ENCODE measurements around the gene UGT1A6.
A peak's percentile ranks its signal among the peaks of the same experiment; 100 is the strongest.
"Not testable (repeated sequence)": the region's sequence is repeated elsewhere in the genome, so short reads cannot be mapped to it uniquely, and the experiment has no call there.

Gene UGT1A6

DNA sequence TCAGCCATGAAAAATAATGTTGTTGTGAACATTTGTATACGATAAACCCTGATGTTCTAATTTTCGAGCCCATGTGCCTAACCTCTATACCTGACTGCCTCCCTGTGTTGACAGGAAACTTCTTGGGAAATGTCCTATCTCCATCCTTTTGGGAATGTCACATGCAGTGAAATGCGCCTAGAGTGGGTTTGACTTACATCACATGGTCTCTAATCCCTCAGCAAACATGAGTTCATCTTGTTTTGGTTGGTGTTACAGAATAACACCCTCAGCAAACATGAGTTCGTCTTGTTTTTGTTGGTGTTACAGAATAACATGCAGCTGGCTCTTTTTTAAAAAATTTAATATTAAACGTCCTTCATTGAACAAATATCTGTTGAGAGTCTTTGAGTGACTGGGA is 4.3 kb upstream of the UGT1A6 start:
- DNase-seq = no peak

DNA sequence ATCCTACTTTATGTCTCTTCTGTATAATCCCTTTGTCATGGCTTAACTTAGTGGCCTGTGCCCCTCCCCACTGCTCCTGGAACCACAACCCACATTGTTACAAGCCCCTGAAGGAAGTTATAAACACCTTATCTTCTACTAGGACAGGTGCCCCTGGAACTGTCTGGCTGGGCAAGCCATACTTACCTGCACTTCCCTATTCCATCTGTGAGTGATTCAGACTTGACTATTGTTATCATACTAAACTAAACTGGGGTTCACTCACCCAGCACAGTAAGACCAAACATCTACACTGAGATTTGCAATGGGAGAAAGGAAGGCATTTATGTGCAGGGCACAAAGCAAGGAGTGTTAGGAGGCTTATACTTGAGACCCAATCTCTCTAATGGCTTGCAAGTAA is 3.7 kb upstream of the UGT1A6 start:
- no peak for DNase-seq

DNA sequence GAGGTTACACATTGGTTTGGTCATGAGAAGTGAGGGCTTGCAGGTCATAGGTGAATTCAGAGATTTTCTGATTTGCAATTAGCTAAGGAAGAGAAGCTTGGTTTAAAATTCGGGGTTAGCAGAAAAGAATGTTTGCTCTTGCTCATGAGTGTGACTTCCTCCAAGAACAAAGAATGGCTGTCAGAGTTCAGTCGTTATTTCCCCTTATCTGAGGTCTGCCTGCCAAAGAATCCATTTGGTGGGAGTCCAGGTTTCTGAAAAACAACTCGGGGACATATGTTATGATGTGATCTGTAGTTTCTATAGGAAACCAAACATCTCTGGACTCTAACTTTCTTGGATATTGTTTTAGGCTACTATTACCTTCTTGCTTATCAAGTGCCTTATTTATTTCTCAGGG is 3.2 kb upstream of the UGT1A6 start:
- DNase-seq = no peak

DNA sequence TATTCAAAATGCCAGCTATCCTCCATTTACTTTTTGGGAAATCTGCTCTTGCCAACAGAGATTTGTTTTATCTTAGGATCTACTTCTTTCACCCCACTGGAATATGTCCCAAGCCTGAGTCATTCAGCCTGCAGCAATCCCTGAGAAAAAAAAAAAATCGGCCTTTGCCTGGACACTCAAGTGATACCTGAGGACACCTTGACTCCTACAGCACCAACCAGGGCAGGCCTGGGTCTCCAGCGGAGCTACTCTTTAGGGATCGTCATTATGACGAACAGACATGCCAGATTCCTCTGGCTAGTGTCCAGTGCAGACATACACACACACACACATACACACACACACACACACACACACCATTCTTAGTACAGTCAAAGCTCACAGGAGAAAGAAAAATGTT is 2.2 kb upstream of the UGT1A6 start:
- DNase-seq = no peak

DNA sequence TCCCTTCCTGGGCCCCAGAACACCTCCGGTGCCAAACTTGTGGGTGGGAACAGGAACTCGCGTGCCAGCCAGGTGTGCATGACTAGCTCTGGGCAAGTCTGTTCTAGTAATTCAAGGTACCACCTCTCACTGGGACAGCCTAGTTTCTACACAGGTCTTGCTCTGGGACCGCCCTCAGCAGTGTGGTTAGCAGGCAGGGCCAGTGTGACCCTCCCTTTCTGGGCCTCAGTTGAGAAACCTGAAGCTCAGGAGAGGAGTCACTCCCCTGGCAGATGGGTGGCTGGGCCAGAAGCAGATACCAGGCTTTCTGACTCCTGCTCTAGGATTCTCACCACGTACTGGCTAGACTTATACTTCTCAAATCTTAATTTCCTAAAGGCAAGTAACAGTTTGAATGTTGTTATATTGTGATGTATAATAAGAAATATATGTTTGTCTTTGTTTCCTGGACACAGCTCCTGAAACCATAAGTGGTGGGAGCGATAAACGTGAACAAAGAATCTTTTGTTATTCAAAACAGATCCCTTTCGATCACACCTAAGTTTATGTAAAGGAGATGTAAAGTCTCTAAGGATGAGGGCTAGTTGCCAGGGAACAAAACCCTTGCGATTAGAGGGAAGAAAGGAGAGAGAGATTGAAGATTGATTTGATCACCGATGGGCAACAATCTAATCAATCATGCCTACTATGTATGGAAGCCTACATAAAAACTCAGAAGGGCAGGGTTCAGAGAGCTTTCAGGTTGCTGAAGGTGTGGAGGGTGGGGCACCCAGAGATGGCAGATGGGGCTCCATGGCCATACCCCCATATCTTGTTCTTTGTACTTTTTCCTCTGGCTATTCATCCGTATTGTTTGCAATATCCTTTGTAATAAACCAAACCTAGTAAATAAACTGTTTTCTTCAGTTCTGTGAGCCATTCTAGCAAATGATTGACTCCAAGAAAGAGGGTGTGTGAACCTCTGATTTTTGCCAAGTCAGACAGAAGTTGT is 952 bp upstream of the UGT1A6 start:
- no peak for DNase-seq

DNA sequence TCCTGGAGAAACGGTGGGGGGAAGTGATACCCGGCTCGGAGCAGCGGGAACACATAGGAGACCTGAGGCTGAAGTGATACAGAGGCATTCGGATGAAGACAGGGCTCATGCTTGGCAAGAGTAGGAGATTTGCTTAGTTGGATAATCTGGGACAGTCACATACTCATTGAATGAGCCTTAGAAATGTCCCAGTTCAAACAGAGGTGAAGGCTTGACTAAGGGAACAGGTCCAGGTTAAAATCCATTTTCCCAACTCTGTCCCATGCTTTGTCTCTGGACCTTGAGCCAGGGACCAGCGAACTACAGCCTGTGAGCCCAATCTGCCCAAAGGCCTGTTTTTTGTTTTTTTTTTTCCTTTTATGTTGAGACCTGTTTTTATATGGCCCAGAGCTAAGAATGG is 1.3 kb downstream of the UGT1A6 start:
- DNase-seq = no peak

DNA sequence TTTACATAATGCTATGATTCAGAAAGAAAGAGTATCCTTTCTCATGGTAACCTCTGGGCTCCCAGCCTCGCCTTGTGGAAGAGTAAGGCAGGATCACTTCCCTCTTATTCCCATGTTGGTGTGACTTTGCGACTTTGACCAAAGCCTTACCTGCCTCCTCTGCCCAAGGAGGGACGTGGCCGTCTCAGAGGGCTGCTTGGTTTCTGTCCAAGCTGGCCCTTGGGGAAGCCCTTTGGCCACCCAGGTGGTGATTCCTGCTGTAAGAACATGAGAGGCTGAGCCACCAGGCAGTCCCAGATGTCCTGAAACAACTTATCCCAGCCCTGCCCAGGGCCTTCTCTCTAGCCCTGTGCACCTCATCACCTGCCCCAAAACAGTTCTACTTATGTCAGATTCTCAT is 6.0 kb downstream of the UGT1A6 start:
- DNase-seq = no peak

DNA sequence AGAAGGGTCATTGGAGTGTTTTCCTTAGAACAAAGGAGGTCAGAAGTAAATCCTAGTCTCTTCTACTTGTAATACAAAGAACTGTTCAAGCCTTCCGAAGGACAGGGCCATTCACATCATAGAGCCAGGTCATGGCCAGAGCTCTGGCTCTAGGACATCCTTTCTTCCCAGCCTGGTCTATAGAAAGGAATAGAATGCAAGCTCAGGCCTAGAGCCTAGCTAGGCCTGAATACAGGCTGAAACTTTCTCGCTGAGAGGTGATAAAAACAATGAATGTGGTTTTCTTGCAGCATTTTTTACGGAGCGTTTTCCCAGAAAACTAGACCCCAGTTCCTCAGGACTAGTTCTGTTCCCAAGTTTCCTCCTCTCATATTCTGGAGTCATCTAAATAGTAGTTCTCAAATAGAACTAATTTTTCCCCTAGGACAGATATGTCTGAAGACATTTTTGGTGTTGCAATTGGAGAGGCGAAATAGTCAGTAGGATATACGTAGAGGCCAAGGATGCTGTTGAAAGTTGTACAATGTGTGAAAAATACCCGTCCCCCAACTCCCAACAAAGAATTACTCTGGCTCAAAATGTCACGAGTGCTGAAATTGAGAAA is 6.8 kb downstream of the UGT1A6 start:
- no peak for DNase-seq

DNA sequence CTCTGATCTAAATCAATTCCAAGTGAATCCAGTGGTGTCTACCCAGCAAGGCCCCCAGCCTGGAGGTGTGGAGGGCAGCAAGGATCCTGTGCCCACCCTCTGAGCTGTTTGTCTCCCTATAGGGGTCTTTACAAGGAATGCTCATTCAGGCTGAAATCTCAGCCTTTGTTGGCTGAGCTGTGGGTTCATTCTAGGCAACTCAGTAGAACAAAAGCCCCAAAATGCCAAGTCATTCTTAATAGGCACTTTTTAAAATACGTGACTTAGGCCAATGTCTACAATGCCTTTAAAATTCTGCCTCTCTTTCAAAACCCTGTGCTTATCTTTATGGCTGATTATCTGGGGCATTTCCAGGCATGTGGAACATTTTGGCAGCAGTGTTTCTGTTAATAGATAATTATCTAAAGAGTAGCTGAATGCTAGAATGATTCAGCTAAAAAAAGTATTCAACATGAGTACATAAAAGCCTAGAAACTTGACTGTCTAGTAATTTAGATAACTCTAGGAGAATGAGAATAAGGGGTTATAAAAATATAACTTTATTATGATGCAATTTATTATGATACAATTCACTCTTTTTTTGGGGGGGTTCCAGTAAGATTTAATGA is 7.4 kb downstream of the UGT1A6 start:
- no peak for DNase-seq

DNA sequence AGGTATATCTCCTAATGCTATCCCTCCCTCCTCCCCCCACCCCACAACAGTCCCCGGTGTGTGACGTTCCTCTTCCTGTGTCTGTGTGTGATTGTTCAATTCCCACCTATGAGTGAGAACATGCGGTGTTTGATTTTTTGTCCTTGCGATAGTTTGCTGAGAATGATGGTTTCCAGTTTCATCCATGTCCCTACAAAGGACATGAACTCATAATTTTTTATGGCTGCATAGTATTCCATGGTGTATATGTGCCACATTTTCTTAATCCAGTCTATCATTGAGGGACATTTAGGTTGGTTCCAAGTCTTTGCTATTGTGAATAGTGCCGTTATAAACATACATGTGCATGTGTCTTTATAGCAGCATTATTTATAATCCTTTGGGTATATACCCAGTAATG is 8.2 kb downstream of the UGT1A6 start:
- not testable (repeated sequence) for DNase-seq

DNA sequence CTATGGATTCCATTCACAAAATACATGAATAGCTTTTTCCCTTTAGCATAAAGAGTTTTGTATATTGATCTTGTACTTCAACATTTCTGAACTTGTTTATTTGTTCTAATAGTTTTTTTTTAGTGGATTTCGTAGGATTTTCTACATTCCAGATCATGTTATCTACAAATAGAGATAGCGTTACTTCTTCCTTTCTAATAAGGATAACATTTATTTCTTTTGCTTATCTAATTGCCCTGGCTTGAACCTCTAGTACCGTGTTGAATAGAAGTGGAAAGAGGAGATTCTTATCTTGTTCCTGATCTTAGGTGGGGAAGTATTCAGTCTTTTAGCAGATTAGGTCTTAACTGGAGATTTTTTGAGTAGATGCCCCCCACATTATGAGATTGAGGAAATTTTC is 9.5 kb downstream of the UGT1A6 start:
- no peak for DNase-seq

DNA sequence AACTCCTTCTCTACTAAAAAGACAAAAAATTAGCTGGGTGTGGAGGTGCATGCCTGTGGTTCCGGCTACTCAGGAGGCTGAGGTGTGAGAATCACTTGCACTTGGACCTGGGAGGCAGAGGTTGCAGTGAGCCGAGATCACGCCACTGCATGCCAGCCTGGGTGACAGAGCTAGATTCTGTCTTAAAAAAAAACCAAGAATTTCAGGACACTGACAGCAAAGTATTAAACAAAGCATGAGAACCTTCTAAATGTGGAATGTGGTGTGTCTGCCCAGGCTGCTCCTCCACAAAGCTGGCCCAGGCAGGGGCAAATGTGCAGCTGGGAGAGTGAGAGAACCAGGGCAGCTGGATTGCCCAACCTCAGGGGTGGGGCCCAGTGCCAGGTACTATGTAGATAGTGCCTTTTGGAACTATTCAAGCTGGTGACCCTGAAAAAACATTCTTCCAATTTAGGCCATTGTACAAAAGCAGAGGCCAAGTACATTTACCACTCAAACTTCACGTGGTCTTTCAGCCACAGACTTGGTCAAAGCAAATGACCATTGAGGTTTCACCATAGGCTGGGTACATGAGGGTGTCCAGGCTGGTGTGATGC is 13.3 kb downstream of the UGT1A6 start:
- no peak for DNase-seq

DNA sequence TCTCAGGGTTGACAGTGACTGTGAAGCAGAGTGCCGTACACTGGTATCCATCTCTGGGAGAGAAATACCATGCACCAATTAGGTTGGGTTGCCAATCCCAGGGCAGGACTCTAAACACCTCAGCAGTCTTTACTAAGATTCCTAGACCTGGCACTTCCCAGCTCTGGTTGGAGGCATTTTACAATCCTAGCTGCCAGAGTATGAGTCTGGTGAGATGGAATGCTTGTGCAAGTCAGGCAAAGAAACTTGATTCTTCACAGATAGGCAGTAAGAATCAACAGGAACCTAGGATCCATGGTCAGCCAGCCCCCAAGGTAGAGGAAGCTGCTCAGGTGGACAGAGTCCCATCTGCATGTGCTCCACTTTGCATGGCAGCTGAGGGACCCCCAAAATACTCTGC is 14.0 kb downstream of the UGT1A6 start:
- DNase-seq = no peak

DNA sequence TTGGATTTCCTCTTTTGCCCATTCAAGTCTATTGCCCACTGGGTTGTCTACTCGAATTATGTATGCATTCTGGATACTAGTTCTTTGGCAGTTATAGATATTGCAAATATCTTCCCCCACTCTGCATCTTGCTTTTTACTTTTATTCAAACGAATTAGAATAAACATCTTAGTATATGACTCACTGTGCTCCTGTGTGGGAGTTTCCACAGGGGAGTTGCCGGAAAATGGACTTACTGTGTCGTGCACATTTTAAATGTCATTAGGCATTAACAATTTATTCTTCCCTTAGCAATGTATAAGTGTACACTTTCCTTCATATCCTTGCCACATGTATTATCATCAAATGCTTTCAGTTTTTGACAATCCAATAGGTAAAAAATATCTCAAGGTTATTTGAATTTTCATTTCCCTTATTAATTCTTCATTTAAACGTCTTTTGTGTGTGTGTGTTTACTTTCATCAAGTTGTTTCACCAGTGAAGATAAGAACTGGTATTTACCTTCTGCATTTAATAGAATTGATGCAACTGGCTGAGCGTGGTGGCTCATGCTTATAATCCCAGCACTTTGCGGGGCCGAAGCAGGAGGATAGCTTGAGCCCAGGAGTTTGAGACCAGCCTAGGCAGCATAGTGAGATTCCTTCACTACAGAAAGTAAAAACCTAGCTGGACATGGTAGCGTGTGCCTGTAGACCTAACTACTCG is 15.4 kb downstream of the UGT1A6 start:
- no peak for DNase-seq

DNA sequence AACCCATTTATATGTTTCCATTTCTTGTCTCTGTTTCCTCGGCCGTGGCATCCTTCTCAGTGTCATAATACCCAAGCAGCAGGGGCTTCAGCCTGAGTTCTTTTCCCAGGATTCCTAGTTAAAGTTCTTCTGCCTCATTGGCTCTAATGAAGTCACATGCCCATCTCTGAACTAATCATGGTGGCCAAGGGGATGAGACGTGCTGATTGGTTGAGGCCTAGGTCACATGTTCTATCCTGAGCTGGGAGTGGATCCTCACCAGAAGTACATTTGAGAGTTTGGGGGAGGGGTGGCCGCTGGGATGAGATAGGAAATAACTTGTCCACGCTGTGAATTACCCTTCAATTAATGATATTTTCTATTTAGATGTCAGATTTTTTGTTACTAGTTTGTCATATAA is 16.3 kb downstream of the UGT1A6 start:
- no peak for DNase-seq

DNA sequence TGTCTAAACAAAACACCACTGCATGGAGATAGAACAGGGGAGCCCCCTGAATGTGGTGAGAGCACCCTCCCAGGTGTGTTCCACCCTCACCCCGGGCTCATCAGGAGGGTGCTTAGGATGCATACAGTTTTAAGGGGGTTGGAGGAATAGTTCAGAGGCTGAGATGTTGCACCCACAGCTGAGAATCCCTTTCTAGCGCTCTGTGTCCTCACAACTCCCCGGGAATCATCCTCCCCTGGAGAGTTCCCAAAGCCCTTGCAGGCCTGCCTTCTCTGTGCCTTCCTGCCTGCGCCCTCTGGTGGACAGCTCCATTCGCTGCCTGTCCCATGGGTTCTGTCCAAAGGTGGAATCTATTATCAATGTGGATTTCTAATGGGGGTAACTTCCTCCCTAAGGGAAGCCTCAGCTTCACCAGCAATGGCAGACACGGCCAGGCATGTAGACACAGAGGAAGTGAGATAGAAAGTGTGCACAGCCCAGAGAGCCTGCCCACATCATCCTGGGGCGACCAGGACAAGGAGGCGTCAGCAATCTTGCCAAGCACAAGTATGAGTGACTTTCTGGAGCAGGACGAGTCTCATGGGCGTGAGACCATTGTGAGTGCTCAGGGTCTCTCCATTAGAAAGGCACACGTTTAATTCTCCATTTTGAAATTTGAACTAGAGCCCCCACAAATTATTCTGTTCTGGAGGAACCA is 18.8 kb downstream of the UGT1A6 start:
- DNase-seq = peak; percentile 42

DNA sequence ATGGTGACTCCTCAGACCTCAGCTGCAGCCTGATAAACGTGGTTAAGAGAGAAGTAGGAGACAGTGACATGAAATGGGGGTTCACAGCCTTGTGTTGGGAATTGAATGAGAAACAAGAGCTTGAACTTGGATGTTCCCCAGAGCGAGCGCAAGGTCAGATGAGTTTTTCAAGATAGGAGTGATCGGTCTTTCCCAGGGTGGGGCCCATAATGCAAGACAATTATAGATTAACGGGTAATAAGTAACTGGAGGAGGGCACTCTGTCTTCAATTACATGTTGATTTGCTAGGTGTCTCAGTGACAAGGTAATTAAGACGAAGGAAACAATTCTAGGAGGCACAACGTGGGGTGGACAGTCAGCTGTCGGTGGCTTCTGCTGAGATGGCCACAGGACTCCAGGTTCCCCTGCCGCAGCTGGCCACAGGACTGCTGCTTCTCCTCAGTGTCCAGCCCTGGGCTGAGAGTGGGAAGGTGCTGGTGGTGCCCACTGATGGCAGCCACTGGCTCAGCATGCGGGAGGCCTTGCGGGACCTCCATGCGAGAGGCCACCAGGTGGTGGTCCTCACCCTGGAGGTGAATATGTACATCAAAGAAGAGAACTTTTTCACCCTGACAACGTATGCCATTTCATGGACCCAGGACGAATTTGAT is 20.0 kb downstream of the UGT1A6 start, which contains the start of gene UGT1A5:
Gene UGT1A5, plus strand, starts transcription at position 297 of the 651 bp plus-strand sequence. Its CDS starts 85 bp downstream, at position 382.
- DNase-seq = no peak

DNA sequence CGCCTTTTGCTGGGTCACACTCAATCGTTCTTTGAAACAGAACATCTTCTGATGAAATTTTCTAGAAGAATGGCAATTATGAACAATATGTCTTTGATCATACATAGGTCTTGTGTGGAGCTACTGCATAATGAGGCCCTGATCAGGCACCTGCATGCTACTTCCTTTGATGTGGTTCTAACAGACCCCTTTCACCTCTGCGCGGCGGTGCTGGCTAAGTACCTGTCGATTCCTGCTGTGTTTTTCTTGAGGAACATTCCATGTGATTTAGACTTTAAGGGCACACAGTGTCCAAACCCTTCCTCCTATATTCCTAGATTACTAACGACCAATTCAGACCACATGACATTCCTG is 20.5 kb downstream of the UGT1A6 start:
- no peak for DNase-seq

DNA sequence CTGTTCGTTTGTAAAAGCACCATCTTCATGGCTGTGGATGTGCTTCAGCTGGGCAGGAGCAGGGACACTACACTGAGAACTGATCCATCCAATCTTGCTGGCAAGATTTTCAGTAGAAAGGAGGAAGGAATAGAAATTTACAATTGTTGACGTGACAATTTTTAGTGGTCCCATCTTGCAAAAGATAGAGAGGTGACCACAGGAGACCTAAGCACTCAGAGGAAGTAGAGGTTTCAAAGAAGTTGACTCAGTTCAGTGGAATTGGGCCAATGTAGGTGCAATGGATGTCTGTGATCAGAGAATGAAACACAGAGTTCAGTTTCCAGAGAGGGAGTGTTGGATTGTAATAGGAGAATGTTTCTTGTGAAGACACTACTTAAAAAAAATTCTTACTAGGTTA is 21.4 kb downstream of the UGT1A6 start:
- DNase-seq = no peak

DNA sequence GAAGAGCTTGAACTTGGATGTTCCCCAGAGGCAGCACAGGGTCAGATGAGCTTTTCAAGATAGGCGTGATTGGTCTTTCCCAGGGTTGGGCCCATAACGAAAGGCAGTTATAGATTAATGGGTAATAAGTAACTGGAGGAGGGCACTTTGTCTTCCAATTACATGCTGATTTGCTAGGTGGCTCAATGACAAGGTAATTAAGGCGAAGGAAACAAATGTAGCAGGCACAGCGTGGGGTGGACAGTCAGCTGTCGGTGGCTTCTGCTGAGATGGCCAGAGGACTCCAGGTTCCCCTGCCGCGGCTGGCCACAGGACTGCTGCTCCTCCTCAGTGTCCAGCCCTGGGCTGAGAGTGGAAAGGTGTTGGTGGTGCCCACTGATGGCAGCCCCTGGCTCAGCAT is 25.9 kb downstream of the UGT1A6 start, which contains the start of gene UGT1A4:
Gene UGT1A4, plus strand, starts transcription at position 185 of the 400 bp plus-strand sequence. Its CDS starts 85 bp downstream, at position 270.
- no peak for DNase-seq

DNA sequence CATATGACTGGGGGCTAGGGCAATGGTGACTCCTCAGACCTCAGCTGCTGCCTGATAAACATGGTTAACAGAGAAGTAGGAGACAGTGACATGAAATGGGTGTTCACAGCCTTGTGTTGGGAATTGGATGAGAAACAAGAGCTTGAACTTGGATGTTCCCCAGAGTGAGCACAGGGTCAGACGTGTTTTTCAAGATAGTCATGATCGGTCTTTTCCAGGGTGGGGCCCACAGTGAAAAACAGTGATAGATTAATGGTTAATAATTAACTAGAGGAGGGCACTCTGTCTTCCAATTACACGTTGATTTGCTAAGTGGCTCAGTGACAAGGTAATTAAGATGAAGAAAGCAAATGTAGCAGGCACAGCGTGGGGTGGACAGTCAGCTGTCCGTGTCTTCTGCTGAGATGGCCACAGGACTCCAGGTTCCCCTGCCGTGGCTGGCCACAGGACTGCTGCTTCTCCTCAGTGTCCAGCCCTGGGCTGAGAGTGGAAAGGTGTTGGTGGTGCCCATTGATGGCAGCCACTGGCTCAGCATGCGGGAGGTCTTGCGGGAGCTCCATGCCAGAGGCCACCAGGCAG is 36.1 kb downstream of the UGT1A6 start, which contains the start of gene UGT1A3:
Gene UGT1A3, plus strand, starts transcription at position 320 of the 579 bp plus-strand sequence. Its CDS starts 85 bp downstream, at position 405.
- no peak for DNase-seq
